ENCODE measurements around the gene LMNA.

GRCh38 chr1:156098784-156099183 is 15.7 kb upstream of the LMNA start:
- TF ChIP-seq EP300 (IDR thresholded peaks at IDR 0.05), result no peak
- TF ChIP-seq, protein P1, sequence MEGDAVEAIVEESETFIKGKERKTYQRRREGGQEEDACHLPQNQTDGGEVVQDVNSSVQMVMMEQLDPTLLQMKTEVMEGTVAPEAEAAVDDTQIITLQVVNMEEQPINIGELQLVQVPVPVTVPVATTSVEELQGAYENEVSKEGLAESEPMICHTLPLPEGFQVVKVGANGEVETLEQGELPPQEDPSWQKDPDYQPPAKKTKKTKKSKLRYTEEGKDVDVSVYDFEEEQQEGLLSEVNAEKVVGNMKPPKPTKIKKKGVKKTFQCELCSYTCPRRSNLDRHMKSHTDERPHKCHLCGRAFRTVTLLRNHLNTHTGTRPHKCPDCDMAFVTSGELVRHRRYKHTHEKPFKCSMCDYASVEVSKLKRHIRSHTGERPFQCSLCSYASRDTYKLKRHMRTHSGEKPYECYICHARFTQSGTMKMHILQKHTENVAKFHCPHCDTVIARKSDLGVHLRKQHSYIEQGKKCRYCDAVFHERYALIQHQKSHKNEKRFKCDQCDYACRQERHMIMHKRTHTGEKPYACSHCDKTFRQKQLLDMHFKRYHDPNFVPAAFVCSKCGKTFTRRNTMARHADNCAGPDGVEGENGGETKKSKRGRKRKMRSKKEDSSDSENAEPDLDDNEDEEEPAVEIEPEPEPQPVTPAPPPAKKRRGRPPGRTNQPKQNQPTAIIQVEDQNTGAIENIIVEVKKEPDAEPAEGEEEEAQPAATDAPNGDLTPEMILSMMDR (IDR thresholded peaks at IDR 0.05), result no peak
- no peak for TF ChIP-seq POLR2A (IDR thresholded peaks at IDR 0.05)

All from sigmoid colon (tissue), 4 donors.